Activated CD8-positive, alpha-beta memory T cell treated with anti-CD3 and anti-CD28 coated beads, Interleukin-2, amount 50 U/mL, for 4 hours (primary cell): ENCODE data around the gene NMUR2.

Experiments
- DNase-seq: peaks from one replicate; pipeline ENCODE4 v3.0.0-alpha.2; 2020

Gene NMUR2, protein sequence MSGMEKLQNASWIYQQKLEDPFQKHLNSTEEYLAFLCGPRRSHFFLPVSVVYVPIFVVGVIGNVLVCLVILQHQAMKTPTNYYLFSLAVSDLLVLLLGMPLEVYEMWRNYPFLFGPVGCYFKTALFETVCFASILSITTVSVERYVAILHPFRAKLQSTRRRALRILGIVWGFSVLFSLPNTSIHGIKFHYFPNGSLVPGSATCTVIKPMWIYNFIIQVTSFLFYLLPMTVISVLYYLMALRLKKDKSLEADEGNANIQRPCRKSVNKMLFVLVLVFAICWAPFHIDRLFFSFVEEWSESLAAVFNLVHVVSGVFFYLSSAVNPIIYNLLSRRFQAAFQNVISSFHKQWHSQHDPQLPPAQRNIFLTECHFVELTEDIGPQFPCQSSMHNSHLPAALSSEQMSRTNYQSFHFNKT

DNA sequence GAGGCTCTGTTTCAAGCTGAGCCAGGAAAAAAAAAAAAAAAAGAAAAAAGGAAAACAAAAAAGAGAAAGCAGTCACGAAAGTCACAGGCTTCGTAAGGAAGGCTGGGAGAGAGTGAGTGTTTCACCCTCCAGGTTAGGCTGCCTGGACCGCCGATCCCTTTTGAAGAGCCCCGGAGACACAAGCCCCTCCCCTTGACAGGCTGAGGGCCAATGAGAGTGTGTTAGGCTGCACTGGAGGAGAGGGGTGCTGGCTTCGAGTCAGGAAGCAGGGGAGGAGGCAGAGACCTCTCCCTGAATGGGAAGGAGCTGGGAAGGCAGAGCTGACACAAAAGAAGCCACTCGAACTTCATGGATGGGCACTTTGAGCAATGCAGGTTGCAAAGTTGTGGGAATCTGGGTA, at the start of gene NMUR2:
Gene NMUR2, minus strand, starts transcription at position 135 of the 400 bp plus-strand sequence. CDS start 166 bp downstream, outside the sequence.
- no peak for DNase-seq

DNA sequence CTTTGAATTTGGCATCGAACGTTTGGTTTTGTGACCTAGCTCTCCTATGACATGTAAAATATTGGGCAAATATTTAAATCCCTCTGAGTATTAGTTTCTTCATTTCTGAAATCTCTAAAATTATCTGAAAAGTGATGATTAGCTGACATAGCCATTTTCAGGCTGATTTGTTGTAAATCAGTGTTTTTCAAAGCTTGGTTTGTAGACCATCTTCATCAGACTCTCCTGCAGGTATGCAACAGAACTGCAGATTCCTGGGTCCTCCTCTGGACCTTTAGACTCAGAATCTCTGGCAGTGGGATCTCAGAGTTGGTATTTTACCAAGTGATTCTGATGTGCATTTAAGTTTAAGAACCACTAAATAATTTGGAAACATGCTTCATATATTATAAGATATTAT, 38.9 kb upstream of the NMUR2 start:
- DNase-seq = no peak

DNA sequence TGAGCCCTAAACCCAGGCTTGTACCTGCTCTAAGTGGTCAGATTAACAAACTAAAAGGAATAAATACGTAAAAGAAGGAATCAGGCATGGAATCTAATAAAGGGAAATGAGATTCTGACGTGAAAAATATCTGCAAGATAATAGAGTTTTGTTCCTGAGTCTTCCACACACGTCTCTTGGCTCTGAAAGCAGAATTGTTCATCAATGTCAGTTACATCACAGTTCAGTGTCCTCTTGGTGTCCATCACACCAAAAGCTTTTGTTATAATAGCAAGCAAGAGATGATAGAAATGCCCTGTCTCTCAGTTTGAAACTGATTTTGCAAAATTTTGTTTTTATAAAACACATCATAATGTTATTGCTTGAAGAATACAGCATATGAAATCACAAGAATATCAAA, 34.7 kb upstream of the NMUR2 start:
- no peak for DNase-seq

DNA sequence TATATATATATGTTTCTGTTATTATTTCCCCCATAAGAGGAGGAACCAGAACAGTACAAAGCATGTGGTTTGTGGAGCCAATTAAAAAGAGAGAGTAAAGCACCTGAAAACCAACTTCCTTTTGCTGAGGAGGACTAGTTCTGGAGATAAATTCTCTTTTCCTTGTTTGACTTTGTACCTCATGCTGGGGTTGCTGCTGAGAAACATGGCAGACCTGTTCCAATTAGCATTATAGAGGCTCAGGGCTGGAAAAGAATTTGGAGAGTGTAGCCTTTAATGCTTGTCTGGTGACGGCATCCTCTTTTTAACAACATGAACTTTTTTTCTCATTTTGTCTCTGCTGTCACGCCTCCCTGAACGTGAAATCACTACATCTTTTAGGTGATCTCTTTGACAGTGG, 32.8 kb upstream of the NMUR2 start:
- DNase-seq = no peak

DNA sequence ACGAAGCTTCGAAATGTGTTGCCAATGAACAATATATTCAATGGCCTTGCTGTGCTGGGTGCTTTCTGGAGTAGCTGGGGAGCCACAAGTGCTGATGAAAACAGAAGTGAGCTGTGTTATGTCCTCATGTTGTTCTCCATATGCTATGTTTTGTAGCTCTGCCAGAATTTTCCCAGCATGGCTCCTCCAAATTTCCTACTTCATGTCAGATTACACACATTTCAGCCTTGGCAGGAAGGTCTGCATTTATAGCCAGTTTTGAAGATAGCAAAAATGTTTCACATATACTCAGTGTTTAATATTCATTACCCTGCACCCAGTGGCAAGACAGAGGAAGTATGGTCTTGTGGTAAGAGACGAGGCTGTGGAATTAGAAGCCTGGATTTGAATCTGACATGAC, 22.6 kb upstream of the NMUR2 start:
- no peak for DNase-seq

DNA sequence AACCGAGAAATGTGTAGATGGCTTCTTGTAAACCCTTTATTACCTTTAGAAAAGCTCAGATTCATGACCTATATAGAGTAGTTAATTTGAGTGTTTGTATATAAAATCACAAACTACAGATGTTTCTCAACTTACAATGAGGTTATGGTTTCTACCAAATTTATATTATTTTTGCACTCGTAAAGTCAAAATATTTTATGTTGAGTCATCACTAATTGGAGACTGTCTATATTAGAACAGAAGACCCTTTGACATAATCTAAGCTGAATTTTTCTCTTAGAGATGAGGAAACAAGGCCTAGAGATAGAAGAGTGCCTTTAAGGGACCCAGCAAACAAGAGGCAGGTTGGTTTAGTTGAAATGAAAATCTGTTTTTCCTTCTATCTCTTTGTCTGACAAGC, 20.0 kb upstream of the NMUR2 start:
- no peak for DNase-seq

DNA sequence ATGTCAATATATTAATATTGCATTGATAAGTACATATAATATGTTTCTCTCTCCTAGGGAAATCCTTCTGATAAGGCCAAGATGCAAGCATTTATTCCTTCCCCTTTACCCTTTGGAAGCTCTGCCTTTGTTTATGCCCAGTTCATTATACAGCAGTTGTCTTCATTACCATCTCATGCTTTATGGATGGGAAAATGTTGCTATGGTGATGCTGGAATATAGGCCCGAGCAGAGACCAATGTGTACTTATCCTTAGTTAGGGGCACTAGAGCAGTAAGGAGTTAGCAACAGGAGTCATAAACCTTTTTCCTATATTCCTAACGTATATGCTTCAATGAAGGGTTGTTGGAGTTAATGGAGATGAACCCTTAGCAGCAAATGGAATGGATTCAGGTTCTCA, 19.4 kb upstream of the NMUR2 start:
- no peak for DNase-seq

DNA sequence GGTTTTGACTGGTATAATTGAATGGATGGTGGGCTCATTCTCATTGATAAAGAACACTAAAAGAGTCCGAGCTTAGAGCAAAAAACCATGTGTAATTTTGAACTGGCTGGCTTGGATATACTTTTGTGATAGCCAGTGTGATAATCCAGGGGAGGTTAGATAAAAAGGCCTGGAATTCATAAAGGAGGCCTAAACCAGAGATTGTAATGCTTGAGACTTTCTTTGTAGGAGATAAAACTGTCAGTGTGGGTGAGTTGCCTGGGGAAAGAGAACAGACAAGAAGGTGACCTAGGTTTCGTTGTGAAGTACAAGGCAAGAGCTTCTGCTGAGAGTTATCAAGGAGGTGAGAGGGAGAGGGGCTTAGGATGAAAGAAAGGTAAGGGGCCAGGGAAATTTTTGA, 17.0 kb upstream of the NMUR2 start:
- no peak for DNase-seq

DNA sequence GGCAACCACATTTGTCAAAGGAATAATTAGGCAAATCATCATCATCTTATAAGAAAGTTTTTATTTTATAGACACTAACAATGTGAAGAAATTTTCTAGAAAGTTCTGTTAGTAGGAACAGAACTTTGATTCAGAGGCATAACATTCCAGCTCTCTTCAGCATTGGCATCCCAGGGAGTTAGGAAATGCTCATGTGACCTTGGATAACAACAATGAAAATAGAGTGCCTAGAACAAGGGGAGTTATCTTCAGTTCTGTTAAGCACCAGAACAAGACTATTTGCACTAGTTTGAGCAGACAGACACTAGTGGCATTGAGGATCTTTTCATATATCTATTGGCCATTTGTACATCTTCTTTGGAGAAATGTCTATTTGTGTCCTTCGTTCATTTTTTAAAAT, 7.0 kb upstream of the NMUR2 start:
- DNase-seq = no peak

DNA sequence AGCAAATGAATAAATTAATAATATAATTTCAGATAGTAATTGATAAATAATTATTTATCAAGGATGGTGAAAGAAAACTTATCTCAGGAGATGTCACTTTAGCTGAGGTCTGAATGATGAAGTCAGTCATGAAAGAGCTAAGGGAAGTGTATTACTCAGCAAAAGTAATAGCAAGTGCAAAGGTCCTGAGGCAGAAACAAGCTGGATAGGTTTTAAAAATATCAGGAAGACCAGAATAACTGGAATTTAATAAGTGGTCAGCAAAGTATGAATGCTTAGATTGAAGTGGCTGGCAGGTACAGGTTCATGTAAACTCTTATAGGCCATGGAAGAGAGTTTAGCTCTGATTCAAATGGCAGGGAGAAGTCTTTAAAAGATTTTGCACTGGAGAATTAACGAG, 1.0 kb upstream of the NMUR2 start:
- no peak for DNase-seq

DNA sequence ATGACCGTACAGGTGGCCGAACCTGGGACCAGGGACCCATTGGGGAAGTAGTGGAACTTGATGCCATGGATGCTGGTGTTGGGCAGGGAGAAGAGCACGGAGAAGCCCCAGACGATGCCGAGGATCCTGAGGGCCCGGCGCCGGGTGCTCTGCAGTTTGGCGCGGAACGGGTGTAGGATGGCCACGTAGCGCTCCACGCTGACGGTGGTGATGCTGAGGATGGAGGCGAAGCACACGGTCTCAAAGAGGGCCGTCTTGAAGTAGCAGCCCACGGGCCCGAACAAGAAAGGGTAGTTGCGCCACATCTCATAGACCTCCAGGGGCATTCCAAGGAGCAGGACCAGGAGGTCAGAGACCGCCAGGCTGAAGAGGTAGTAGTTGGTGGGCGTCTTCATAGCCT, 585 bp downstream of the NMUR2 start:
- DNase-seq = no peak

DNA sequence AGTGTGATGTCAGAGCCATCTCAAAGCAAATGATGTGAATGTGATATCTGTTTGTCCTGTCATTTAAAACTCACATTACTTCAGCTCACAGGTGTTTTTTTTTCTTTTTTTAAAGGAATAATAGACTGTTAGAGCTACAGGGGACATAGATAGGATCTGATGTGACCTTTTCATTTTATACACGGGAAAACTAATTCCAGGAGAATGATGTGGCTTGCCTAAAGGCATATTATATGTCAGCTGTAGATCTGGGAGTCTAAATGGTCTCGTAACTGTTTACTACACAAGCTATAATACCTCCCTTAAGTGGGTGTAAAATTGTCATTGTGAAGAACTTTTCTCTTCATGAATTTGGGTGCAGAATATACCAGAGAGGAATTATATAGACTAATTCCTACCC, 2.0 kb downstream of the NMUR2 start:
- DNase-seq = no peak

DNA sequence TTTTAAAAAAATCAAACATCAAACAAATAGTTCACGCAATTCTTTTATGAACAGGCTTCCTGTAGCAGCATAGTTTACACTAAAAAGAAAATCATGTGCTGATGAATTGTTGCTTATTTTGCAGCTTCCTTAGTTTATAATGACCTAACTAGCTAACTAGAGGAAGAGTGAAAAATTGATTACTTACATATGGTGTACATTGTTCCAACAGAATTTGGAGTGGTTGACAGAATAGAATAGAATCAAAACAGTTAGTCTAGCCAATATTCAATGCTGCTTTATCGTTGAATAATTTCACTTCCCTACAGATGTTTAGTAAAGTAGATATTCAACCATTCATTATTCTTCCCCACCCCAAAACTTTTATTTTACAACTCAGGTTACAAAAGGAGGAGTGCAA, 4.2 kb downstream of the NMUR2 start:
- DNase-seq = no peak

DNA sequence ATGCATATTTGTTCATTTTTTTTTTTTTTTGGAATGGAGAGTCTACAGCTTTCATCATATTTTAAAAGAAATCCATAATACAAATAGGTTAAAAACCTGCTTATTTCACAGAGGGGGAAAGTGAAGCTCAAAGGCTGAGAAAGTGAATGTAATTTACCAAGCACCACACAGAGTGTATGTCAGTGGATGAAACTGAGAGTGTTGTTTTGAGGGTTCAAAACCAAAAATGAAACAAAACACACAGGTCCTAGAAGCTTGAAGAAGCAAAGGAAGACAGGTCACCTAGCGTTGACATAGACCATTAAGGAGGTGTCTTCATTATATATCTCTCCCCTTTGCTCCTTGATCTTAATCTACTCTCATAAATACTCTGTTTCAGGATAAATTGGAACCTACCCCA, 7.5 kb downstream of the NMUR2 start:
- no peak for DNase-seq

DNA sequence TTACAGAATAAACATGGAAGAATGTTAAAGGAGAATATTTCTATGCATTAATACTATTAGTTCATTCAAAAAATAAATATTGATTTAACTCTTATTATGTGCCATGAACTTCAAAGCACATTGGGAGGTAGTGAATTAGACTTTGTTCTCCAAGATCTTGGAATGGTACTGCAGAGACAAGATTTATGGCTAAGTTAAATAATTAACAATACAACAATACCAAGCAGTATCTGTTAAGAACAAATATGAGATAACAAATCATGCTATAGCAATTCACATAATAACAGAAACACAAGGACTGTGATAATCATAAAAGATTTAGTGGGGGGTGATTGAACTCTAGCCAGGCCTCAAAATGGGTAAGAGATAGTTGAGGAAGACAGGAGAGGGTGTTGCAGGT, 11.6 kb downstream of the NMUR2 start:
- DNase-seq = no peak

DNA sequence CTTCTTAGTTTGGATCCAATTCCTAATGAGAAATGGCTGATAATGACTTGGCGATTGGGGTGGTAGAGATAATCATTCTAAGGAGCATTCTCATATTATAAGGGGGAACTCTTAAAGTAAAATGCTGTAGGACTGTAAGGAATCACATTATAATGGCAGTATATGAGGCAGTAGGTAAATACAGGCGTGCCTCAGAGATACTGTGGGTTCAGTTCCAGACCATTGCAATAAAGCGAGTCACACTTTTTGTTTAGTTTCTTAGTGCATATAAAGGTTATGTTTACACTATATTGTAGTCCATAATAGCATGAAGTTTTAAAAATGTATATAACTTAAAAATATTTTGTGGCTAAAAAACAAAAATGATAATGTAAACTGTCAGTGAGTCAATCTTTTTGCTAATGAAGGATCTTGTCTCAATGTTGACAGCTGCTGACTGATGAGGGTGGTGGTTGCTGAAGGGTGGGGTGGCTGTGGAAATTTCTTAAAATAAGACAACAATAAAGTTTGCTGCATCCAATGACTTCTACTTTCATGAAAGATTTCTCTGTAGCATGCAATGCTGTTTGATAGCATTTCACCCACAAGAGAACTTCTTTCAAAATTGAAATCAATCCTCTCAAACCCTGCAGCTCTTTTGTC, 15.8 kb downstream of the NMUR2 start:
- DNase-seq = no peak

DNA sequence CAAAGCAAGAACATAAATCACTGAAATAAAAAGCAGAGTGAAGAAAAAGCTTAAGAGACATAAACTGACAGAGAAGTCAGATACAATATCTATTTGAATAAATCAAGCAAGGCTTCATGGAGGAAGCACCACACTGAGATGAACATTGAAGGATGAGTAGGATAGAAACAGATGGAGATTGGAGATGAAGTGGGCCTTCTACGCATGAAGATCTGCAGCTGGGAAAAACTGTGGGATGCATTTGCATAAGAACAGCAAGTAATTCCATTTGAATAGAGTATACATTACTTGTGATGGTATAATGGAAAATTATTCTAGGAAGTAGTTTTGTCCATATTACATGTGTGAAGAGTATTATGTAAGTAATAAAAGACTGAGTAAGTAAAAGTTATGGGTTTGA, 16.5 kb downstream of the NMUR2 start:
- no peak for DNase-seq

DNA sequence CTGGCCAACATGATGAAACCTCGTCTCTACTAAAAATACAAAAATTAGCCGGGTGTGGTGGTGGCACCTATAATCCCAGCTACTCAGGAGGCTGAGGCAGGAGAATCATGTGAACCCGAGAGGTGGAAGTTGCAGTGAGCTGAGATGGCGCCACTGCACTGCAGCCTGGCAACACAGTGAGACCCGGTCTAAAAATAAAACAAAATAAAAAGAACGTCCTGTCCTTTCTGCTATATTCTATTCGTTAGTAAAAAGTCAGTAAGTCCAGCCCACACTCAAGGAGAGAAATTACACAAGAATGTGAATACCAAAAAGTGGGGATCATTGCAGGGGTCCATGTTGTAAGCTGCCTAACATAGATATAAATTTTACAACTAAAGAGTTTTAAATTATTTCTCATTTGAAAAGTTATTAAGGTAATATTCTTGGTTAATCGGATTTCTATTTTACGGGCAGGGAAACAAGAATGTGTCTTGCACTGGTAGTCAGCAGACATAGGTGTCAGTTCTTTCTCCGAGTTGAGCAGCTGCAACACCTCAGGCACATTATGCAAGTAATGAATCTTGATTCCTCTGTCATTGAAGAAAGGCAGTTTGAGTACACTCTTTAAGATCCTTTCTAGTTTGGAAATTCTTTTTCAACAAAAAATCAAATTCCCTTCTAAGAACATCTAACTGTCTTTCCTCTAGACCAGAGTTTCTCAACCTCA, 24.5 kb downstream of the NMUR2 start:
- DNase-seq = no peak

DNA sequence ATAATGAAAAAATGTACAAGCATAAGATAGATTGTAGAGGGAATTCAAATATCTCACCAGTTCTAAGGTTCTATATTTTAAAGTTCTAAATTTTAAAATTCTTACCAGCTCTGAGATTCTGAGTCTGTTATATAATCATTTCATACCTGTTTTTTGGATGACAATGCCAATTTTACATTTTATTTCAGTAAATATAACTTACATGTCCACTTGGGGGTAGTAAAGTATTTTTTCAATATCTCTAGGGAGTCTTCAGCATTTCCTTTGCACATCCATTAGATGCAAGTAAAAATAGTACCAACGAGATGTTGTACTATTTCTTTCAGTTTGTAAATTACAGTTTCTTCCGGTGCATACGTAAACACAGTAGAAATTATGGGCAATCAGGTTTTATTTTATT, 25.7 kb downstream of the NMUR2 start:
- DNase-seq = no peak

DNA sequence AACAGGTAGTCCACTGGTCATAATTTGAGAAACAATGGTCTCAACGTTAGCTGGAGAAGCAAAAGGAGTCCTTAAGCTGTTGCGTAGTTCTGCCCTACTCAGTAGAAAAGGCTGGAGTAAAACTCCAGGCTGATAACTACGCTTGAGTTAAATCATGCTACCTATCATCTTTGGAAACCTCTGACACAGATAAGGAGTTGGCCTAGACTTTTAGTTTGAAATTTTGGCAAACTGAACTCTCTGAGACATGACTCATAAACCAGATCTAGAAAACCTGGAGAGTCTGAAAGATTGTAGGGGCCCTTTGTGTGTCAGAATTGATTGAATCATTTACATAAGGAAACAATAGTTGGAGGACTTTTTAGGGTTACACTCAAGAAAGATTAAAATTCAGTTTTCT, 26.3 kb downstream of the NMUR2 start:
- no peak for DNase-seq

DNA sequence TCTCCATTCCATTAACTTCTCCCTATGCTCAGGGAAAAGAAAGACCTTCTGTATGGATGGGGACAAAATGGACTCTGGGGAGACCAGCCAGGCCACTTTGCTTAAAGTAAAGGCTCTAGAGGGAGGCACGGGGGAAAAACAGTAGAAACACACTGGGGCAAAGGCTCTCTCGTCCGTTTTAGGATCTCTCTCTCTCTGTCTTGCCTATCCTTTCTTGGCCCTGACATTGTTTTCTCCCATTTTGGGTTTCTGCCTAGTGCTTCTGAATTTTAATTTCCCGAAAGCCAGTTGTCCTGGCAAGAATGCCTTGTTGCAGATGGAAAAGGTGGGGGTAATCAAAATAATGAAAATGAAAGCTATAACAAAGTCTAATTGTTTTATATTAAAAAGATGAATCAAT, 28.2 kb downstream of the NMUR2 start:
- no peak for DNase-seq

DNA sequence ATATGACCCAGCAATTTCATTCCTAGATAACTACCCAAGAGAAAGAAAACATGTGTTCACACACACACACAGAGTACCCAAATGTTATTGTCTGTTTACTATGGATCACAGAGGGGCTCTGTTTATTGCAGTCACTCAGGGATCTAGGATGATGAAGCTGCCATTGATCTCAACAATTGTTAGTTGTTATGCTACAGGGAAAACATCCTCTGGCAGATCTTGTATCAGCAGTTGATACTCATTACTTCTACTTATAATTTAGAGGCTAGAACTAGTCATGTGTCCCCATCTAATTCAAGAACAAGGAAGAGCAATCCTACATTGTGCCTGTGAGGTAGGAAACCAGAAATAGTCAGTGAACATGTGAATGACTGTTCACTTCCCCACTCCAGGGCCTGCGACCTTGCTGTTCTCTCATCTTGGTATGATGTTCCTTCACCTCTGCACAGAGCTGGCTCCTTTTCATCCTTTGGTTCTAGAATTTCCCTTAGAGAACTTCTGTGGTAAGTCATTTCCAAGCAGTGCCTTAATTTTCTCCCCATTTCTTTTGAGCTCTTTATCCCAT, 30.3 kb downstream of the NMUR2 start:
- DNase-seq = no peak

DNA sequence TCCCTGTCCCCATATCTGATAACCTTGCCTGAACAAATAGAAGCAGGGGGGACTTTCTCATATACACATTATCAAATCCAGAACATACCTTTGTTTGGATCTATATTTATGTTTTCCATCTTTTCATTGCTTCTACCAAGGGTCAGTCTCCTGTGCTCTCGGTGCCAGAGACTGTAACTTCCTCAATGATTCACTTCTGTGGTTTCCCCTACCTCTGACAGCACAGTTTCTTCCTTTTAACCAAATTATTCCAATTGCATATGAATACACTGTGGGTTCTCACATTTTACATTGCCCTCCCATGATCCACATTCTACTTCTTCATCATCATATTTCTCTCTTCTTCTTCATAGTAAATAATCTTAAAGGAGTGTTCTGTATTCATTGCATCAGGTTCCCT, 32.2 kb downstream of the NMUR2 start:
- no peak for DNase-seq

DNA sequence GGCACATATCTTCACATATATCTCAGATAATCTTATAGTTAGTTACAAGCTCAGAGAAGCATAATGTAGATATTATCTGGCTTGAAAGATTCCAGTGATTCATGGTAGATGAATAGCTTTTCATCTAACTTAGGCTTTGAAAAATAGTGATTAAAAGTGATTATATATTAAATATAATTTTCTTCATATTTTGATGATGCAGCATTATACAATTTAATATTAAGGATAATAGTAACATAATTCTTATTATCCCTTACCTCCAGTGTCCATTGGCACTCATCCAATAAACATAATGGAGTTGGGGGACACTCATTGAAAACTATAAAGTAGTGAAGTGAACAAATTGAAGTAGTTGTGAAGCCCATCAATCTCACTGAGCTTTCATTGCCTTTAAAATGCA, 35.8 kb downstream of the NMUR2 start:
- DNase-seq = no peak
